Colonic mucosa (tissue), 4 donors: ENCODE results near the gene MIPOL1. TPM values are rescaled to one million over a fixed set of nuclear protein-coding genes. Genes with fewer than 3 reads are reported as not detected.
"Not testable (repeated sequence)": the region's sequence is repeated elsewhere in the genome, so short reads cannot be mapped to it uniquely, and the experiment has no call there.

Experiments
- DNase-seq: peaks from one replicate; pipeline ENCODE4 v3.0.0-alpha.2; 2020
- H3K27ac ChIP-seq: fragments of 200-600 bp; one replicate; pipeline ENCODE4 v1.8.0; 2021
- H3K27me3 ChIP-seq: fragments of 200-600 bp; one replicate; pipeline ENCODE4 v1.8.0; 2021
- H3K36me3 ChIP-seq: fragments of 200-600 bp; one replicate; pipeline ENCODE4 v1.8.0; 2021
- H3K4me1 ChIP-seq: fragments of 200-600 bp; one replicate; pipeline ENCODE4 v1.8.0; 2021; ENCODE audit warnings: mild to moderate bottlenecking
- H3K4me3 ChIP-seq: fragments of 200-600 bp; one replicate; pipeline ENCODE4 v1.8.0; 2021
- H3K9ac ChIP-seq, 2 donors: one replicate each; pipeline ENCODE4 v1.7.0; 2013; ENCODE audit warnings: control low read depth in 2 of 2, low read depth in 2 of 2, low read length in 2 of 2
- H3K9me3 ChIP-seq: fragments of 200-600 bp; one replicate; pipeline ENCODE4 v1.8.0; 2021
- intact Hi-C: fragments of 100-400 bp; cut with DNase I; formaldehyde crosslinking; loops from one replicate; pipeline ENCODE4 v1.14.1; 2022
- total RNA-seq, 2 donors: library from RNA; stranded (reverse); fragmentation: NEBNext Ultra II Directional in 1 of 2; extraction: Animal tissue kit (Norgen Biotek cat#: 25700) in 1 of 2; gene quantifications; one replicate each; pipeline ENCODE4 v1.2.1, GENCODE V29; 2021
- TF ChIP-seq, protein P1 (sequence below): fragments of 200-600 bp; IDR thresholded peaks from one replicate; pipeline ENCODE4 v1.8.0; 2022; ENCODE audit warnings: antibody characterized with exemption, mild to moderate bottlenecking
- donor health status: healthy.
- donor health status: DM: no; HTN: no; CAD: no.
- donor health status: DM: no; HTN: no; CAD: no.

Gene MIPOL1
- total RNA-seq, 2 donors from 2014 or later, result 4.9 to 7.7 TPM

DNA sequence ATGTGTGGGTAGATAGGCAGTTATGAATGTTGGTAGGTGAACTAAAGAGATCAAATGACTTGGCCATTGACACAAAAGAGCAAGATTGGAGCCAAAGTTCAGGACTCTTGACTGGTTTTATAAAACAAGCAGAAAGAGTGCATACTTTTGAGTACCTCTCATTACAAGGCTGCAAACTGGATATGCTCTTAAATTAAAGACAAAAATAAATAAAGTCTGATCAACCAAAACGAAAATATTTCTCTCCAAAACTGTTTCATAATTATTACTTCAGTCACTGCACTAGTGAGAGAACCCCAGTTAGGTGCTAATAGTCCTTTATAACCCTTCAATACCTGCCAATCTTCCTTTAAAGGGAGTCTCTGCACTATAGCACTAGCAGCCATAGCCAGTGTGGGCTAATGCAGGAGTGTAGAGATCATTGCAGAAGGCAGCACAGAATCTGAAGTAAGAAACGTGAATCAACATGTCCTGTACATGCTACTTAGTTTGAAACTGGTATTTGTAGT lies 250.2 kb downstream of the MIPOL1 start:
- Histone ChIP-seq H3K36me3 (no peaks in the 10 kb centered on the region), H3K9ac (no peak overlapping the region), H3K4me3 (no peak overlapping the region), H3K27ac (no peak overlapping the region), H3K27me3 (no peaks in the 10 kb centered on the region), H3K9me3 (no peaks in the 10 kb centered on the region), H3K4me1 (no peaks in the 10 kb centered on the region)
- no peak for DNase-seq
- intact Hi-C loops, result no loop called here
- TF ChIP-seq, protein P1, sequence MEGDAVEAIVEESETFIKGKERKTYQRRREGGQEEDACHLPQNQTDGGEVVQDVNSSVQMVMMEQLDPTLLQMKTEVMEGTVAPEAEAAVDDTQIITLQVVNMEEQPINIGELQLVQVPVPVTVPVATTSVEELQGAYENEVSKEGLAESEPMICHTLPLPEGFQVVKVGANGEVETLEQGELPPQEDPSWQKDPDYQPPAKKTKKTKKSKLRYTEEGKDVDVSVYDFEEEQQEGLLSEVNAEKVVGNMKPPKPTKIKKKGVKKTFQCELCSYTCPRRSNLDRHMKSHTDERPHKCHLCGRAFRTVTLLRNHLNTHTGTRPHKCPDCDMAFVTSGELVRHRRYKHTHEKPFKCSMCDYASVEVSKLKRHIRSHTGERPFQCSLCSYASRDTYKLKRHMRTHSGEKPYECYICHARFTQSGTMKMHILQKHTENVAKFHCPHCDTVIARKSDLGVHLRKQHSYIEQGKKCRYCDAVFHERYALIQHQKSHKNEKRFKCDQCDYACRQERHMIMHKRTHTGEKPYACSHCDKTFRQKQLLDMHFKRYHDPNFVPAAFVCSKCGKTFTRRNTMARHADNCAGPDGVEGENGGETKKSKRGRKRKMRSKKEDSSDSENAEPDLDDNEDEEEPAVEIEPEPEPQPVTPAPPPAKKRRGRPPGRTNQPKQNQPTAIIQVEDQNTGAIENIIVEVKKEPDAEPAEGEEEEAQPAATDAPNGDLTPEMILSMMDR, result no peak

DNA sequence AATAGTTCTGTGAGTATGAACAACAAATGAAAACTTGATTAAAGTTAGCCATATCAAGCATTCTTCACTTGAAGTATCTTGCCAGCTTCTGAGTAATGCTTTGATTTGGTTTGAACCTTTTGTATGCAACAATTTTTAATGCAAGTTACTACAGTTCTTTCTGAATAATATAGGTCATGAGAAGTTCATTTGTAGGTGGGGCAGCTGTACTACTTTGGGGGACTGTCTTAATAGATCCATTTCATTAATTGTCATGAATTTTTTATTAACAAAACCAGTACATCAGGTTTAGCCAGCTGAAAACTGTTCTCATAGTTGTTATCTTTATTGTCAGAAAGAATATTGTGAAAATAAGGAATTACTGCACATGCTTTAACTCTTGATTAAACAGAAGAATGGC lies 254.6 kb downstream of the MIPOL1 start:
- no peaks in the 10 kb centered on the region for H3K4me1 ChIP-seq

DNA sequence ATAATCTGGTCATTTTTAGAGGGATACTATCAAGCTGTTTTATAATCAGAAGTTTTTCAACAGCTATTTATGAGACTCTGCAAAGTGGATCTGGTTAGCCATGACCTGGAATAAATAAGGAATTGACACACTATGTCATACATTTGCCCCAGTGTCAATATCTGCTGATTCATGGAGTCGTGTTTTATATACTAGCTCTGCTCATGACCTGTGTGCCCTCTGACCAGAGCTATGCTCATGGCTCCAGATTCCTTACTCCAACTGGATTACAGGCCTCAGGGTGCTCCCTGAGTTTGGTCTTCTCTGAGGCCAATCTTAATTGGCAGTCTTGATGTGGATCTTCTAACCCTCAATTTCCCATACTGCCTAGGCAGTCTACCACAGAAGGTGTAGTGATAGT lies 256.2 kb downstream of the MIPOL1 start:
- intact Hi-C loops, result no loop called here
- Histone ChIP-seq H3K36me3 (no peaks in the 10 kb centered on the region), H3K27ac (no peak overlapping the region), H3K4me3 (no peak overlapping the region), H3K9me3 (no peaks in the 10 kb centered on the region), H3K27me3 (no peaks in the 10 kb centered on the region), H3K4me1 (no peaks in the 10 kb centered on the region), H3K9ac (no peak overlapping the region)
- TF ChIP-seq, protein P1, result no peak
- DNase-seq, result no peak

More for the DNA sequence above, 254.6 kb downstream of the MIPOL1 start:
- Histone ChIP-seq H3K4me3 (no peak overlapping the region), H3K9me3 (no peaks in the 10 kb centered on the region), H3K27me3 (no peaks in the 10 kb centered on the region), H3K9ac (no peak overlapping the region), H3K36me3 (no peaks in the 10 kb centered on the region), H3K27ac (no peak overlapping the region)
- TF ChIP-seq, protein P1, result no peak
- intact Hi-C loops, result no loop called here
- no peak for DNase-seq

DNA sequence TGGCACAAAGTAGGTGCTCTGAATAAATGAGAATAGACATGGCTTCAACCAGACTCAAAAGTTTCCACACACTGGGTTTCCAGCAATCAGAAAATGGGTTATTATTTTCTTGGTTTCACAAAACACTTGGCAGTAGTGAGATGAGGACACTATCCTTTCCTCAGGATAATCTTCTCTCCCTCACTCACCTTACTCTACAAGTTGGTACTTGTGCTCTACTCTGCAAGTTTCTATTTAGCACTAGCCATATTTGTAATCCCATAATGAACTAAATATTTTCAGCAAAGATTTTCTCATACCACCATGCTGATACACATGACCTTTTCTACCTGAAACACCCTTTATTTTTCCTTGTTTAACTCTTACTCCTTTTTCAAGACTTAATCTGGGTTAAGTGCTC lies 259.6 kb downstream of the MIPOL1 start:
- H3K4me3 ChIP-seq, result no peak overlapping the region
- no peak overlapping the region for H3K27ac ChIP-seq
- no peaks in the 10 kb centered on the region for H3K9me3 ChIP-seq
- H3K9ac ChIP-seq, result no peak overlapping the region
- no peak for DNase-seq
- intact Hi-C loops, result no loop called here
- no peaks in the 10 kb centered on the region for H3K4me1 ChIP-seq
- no peaks in the 10 kb centered on the region for H3K27me3 ChIP-seq
- H3K36me3 ChIP-seq, result no peaks in the 10 kb centered on the region
- TF ChIP-seq, protein P1, result no peak

DNA sequence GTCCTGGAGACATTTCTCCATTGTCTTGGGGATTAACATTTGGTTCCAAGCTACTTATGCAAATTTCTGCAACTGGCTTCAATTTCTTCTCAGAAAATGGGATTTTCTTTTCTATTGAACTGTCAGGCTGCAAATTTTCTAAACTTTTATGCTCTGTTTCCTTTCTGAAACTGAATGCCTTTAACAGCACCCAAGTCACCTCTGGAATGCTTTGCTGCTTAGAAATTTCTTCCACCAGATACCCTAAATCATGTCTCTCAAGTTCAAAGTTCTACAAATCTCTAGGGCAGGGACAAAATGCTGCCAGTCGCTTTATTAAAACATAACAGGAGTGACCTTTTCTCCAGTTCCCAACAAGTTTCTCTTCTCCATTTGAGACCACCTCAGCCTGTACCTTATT lies 264.7 kb downstream of the MIPOL1 start:
- H3K9ac ChIP-seq, DNase-seq, H3K27ac ChIP-seq, H3K36me3 ChIP-seq, H3K9me3 ChIP-seq, H3K4me3 ChIP-seq, H3K27me3 ChIP-seq, H3K4me1 ChIP-seq, intact Hi-C loops: not testable (repeated sequence)

DNA sequence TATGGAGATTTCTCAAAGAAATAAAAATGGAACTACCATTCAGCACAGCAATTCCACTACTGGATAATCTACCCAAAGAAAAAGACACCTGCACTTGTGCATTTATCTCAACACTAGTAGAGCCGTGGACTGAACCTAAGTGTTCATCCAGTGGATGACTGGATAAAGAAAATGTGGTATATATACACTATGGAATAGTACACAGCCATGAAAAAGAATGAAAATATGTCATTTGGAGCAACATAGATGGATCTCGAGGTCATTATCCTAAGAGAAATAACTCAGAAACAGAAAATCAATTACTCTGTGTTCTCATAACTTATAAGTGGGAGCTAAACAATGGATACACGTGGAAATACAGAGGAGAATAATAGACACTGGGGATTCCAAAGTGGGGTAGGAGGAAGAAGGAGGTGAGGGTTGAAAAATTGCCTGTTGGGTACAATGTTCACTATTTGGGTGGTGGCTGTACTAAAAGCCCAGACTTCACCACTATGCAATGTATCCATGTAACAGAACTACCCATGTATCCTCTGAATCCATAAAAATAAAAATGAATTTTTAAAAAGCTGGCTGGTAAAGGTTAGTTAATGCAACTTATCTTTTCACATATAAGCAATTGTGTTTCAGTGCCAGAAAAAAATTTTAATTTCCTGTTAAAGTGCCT lies 266.6 kb downstream of the MIPOL1 start:
- H3K9me3 ChIP-seq, result no peaks in the 10 kb centered on the region
- no peak overlapping the region for H3K27ac ChIP-seq
- H3K27me3 ChIP-seq, result no peaks in the 10 kb centered on the region
- no peak overlapping the region for H3K9ac ChIP-seq
- DNase-seq, result no peak
- intact Hi-C loops, result no loop called here
- TF ChIP-seq, protein P1, result no peak
- H3K4me3 ChIP-seq, result no peak overlapping the region
- no peaks in the 10 kb centered on the region for H3K36me3 ChIP-seq
- no peaks in the 10 kb centered on the region for H3K4me1 ChIP-seq
